WTC11 (cell line): ENCODE data around the gene DOK3. TPM values are rescaled to one million over a fixed set of nuclear protein-coding genes. Genes with fewer than 3 reads are reported as not detected.
A peak's percentile ranks its signal among the peaks of the same experiment; 100 is the strongest.

Source experiments
- ATAC-seq: fragments of 200-7000 bp; cut with Tn5 transposase; 2 replicates; pipeline ENCODE4 v1.10.0; 2021; ENCODE audit warnings: mild to moderate bottlenecking, moderate library complexity
- CTCF ChIA-PET: fragments of 300-600 bp; sonication (Branson Sonifier 250); formaldehyde crosslinking; loops from one replicate; lab custom pipeline; 2021; ENCODE audit warnings: antibody characterized with exemption; lab: Charles Lee
- POLR2A ChIA-PET: fragments of 350-600 bp; sonication (Branson Sonifier 250); formaldehyde crosslinking; loops from one replicate; lab custom pipeline; 2021; ENCODE audit warnings: antibody characterized with exemption; lab: Charles Lee
- DNase-seq: peaks from one replicate; pipeline ENCODE4 v3.0.0; 2021; ENCODE audit warnings: low spot score
- H3K27ac Mint-ChIP-seq: 2 replicates; pipeline ENCODE4 v1.8.0; 2021; ENCODE audit warnings: mixed read lengths
- H3K27me3 Mint-ChIP-seq: 2 replicates; pipeline ENCODE4 v1.8.0; 2021; ENCODE audit warnings: low read depth, mild to moderate bottlenecking, moderate library complexity, mixed read lengths
- H3K36me3 Mint-ChIP-seq: 2 replicates; pipeline ENCODE4 v1.8.0; 2021; ENCODE audit warnings: mixed read lengths
- H3K4me1 Mint-ChIP-seq: 2 replicates; pipeline ENCODE4 v1.8.0; 2022; ENCODE audit warnings: mixed read lengths
- H3K4me3 Mint-ChIP-seq: 2 replicates; pipeline ENCODE4 v1.8.0; 2021; ENCODE audit warnings: mild to moderate bottlenecking, moderate library complexity, mixed read lengths
- H3K9me3 Mint-ChIP-seq: 2 replicates; pipeline ENCODE4 v1.8.0; 2021; ENCODE audit warnings: mixed read lengths
- CBFB ChIP-seq: sonication (generic); formaldehyde crosslinking; IDR thresholded peaks from 2 replicates; pipeline ENCODE4 v1.8.1; 2022; ENCODE audit warnings: mild to moderate bottlenecking, low read depth, missing genetic modification reagents
- FOXK1 ChIP-seq: sonication (generic); formaldehyde crosslinking; IDR thresholded peaks from 2 replicates; pipeline ENCODE4 v1.8.0; 2022; ENCODE audit warnings: mild to moderate bottlenecking, moderate library complexity, missing genetic modification reagents
- SOX15 ChIP-seq: fragments of 250-450 bp; sonication (Bioruptor Pico); IDR thresholded peaks from 2 replicates; pipeline ENCODE4 v1.9.0; 2021; ENCODE audit warnings: mild to moderate bottlenecking
- TCF7 ChIP-seq: sonication (generic); formaldehyde crosslinking; IDR thresholded peaks from 2 replicates; pipeline ENCODE4 v1.8.0; 2022; ENCODE audit warnings: mild to moderate bottlenecking, low read depth, missing genetic modification reagents, moderate library complexity
- total RNA-seq: library from RNA; stranded (reverse); gene quantifications from 3 replicates; pipeline ENCODE4 v1.2.3, GENCODE V29; 2021
- TF ChIP-seq, protein P1 (sequence below): sonication (generic); formaldehyde crosslinking; IDR thresholded peaks from 2 replicates; pipeline ENCODE4 v1.8.0; 2023; ENCODE audit warnings: mild to moderate bottlenecking, missing genetic modification reagents
- TF ChIP-seq, protein P2 (sequence below): fragments of 200-600 bp; IDR thresholded peaks from 2 replicates; pipeline ENCODE4 v1.8.0; 2022; ENCODE audit warnings: antibody characterized with exemption
- TF ChIP-seq, protein P3 (sequence below): sonication (generic); formaldehyde crosslinking; IDR thresholded peaks from 2 replicates; pipeline ENCODE4 v1.8.1; 2022; ENCODE audit warnings: mild to moderate bottlenecking, moderate library complexity, missing genetic modification reagents
- TF ChIP-seq, protein P4 (sequence below): sonication (generic); formaldehyde crosslinking; IDR thresholded peaks from 2 replicates; pipeline ENCODE4 v1.8.1; 2022; ENCODE audit warnings: low read depth, missing genetic modification reagents, borderline replicate concordance
- TF ChIP-seq, protein P5 (sequence below): sonication (generic); formaldehyde crosslinking; IDR thresholded peaks from 2 replicates; pipeline ENCODE4 v1.8.1; 2022; ENCODE audit warnings: missing genetic modification reagents, borderline replicate concordance

Gene DOK3
- total RNA-seq, 1 experiment from 2014 or later: 9.9 TPM

DNA sequence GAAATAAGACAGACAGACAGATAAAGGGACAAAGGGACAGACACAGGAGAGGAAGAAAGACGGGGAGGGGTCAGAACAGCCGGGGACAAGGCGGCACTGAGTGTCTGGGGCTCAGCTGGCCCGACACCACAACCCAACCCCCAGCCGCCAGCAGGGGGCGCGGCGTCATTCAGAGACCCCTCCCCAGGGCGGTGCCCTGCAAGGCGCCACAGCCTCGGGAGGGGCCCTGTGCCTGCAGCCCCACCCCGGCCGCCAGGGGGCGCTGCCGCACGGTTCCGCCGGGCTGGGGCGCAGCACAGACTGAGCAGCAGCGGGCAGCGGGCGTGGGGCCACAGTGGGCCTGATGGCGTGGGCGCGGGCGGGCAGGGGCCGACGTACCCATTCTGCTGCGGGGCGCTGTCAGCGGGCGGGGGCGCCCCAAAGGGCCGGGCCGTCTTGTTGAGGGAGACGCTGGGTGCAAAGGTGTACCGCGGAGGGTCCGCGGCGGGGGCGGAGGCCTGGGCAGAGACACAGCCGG is 18.1 kb downstream of the DOK3 start (continued):
- TF ChIP-seq, protein P1, sequence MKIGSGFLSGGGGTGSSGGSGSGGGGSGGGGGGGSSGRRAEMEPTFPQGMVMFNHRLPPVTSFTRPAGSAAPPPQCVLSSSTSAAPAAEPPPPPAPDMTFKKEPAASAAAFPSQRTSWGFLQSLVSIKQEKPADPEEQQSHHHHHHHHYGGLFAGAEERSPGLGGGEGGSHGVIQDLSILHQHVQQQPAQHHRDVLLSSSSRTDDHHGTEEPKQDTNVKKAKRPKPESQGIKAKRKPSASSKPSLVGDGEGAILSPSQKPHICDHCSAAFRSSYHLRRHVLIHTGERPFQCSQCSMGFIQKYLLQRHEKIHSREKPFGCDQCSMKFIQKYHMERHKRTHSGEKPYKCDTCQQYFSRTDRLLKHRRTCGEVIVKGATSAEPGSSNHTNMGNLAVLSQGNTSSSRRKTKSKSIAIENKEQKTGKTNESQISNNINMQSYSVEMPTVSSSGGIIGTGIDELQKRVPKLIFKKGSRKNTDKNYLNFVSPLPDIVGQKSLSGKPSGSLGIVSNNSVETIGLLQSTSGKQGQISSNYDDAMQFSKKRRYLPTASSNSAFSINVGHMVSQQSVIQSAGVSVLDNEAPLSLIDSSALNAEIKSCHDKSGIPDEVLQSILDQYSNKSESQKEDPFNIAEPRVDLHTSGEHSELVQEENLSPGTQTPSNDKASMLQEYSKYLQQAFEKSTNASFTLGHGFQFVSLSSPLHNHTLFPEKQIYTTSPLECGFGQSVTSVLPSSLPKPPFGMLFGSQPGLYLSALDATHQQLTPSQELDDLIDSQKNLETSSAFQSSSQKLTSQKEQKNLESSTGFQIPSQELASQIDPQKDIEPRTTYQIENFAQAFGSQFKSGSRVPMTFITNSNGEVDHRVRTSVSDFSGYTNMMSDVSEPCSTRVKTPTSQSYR (CRISPR knock-in tag): no peak
- TF ChIP-seq, protein P2, sequence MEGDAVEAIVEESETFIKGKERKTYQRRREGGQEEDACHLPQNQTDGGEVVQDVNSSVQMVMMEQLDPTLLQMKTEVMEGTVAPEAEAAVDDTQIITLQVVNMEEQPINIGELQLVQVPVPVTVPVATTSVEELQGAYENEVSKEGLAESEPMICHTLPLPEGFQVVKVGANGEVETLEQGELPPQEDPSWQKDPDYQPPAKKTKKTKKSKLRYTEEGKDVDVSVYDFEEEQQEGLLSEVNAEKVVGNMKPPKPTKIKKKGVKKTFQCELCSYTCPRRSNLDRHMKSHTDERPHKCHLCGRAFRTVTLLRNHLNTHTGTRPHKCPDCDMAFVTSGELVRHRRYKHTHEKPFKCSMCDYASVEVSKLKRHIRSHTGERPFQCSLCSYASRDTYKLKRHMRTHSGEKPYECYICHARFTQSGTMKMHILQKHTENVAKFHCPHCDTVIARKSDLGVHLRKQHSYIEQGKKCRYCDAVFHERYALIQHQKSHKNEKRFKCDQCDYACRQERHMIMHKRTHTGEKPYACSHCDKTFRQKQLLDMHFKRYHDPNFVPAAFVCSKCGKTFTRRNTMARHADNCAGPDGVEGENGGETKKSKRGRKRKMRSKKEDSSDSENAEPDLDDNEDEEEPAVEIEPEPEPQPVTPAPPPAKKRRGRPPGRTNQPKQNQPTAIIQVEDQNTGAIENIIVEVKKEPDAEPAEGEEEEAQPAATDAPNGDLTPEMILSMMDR: peak; percentile 100

DNA sequence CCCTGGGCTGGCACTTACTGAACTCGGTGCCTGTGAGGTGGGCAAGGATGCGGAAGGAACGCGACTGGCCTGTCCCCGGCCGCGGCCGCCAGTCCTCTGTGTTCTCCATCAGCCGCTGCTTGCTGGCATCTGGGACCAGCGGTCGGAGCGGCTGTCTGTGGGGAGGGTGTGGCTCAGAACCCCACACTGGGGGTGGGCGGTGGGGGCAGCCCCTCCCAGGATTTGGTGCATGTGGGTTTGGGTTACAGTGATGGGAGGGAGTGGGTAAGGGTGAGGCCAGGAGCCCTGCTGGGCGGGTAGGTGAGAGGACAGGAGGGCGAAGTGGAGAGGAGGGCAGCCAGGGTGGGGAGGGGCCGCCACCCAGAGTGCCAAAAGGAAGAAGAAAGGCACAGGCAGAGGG is 18.6 kb downstream of the DOK3 start:
- Mint-ChIP-seq H3K36me3 (peaks cover 44% of the 10 kb centered on the region), H3K4me3 (no peak overlapping the region), H3K9me3 (no peaks in the 10 kb centered on the region), H3K27me3 (no peaks in the 10 kb centered on the region), H3K4me1 (peaks cover 23% of the 10 kb centered on the region), H3K27ac (peak overlapping the region; percentile 65; the same call in 1 of the 2 replicates)
- no peak for TF ChIP-seq FOXK1 (CRISPR knock-in tag)
- no peak for TF ChIP-seq CBFB
- TF ChIP-seq, protein P3, sequence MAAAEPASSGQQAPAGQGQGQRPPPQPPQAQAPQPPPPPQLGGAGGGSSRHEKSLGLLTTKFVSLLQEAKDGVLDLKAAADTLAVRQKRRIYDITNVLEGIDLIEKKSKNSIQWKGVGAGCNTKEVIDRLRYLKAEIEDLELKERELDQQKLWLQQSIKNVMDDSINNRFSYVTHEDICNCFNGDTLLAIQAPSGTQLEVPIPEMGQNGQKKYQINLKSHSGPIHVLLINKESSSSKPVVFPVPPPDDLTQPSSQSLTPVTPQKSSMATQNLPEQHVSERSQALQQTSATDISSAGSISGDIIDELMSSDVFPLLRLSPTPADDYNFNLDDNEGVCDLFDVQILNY (CRISPR knock-in tag): no peak
- no peak for TF ChIP-seq TCF7 (CRISPR knock-in tag)
- no peak for TF ChIP-seq SOX15
- TF ChIP-seq, protein P4, sequence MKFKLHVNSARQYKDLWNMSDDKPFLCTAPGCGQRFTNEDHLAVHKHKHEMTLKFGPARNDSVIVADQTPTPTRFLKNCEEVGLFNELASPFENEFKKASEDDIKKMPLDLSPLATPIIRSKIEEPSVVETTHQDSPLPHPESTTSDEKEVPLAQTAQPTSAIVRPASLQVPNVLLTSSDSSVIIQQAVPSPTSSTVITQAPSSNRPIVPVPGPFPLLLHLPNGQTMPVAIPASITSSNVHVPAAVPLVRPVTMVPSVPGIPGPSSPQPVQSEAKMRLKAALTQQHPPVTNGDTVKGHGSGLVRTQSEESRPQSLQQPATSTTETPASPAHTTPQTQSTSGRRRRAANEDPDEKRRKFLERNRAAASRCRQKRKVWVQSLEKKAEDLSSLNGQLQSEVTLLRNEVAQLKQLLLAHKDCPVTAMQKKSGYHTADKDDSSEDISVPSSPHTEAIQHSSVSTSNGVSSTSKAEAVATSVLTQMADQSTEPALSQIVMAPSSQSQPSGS (CRISPR knock-in tag): no peak
- POLR2A ChIA-PET: interaction anchor here (0.6 to 6.1 kb wide), 3 partner anchors 11 to 33 kb away, joined by 3 to 43 read pairs (median 4); no protein-coding TSS in a partner anchor
- ATAC-seq (no peak), DNase-seq (no peak)
- CTCF ChIA-PET: interaction anchor here (0.5 to 11.2 kb wide), 14 partner anchors 10 to 610 kb away, joined by 3 to 230 read pairs (median 5); partner anchors contain the start of gene DBN1

DNA sequence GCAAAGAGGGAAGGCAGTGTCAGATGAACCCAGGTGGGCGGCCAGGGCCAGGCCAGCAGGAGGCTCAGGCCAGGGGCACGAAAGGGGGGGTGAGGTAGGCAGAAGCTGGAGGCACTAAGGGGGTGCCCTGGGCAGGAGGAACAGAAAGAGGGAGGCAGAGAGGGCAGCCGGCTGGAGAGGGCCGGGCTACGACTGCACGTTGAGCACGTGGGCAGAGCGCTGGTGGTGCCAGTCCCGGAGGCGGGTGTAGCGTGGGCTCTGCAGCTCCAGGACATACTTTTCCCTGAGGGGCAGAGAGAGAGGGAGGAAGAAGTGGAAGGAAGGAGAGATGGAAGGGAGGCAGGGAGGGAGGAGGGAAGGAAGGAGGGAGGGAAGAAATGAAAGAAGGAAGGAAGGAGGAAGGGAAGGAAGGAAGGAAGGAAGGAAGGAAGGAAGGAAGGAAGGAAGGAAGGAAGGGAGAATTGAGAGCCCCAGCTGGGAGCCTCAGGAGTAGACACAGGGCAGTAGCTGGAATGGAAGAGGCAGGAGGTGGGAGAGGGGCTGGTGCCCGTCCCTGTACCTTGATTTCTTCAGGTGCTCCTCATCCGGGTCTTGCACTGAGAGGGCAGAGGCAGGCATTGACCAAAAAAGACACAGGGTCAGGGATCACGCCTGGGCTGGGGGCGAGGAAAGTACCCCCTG is 19.2 kb downstream of the DOK3 start:
- no peak overlapping the region; the same call in 1 of the 2 replicates for H3K27ac Mint-ChIP-seq
- ChIA-PET CTCF (interaction anchor here (0.6 to 11.2 kb wide), 7 partner anchors 11 to 87 kb away, joined by 3 to 230 read pairs (median 6); partner anchors contain the start of gene DBN1), POLR2A (interaction anchor here (6.1 kb wide), 1 partner anchor 12 kb away, joined by 43 read pairs; no protein-coding TSS in a partner anchor)
- H3K4me1 Mint-ChIP-seq: peaks cover 18% of the 10 kb centered on the region
- TF ChIP-seq FOXK1 (CRISPR knock-in tag): no peak
- TF ChIP-seq, protein P5, sequence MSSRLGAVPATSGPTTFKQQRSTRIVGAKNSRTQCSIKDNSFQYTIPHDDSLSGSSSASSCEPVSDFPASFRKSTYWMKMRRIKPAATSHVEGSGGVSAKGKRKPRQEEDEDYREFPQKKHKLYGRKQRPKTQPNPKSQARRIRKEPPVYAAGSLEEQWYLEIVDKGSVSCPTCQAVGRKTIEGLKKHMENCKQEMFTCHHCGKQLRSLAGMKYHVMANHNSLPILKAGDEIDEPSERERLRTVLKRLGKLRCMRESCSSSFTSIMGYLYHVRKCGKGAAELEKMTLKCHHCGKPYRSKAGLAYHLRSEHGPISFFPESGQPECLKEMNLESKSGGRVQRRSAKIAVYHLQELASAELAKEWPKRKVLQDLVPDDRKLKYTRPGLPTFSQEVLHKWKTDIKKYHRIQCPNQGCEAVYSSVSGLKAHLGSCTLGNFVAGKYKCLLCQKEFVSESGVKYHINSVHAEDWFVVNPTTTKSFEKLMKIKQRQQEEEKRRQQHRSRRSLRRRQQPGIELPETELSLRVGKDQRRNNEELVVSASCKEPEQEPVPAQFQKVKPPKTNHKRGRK (CRISPR knock-in tag): 0 out of 2 replicates have a peak, but pooled peaks have one; percentile 66
- no peak for DNase-seq
- peaks cover 48% of the 10 kb centered on the region for H3K36me3 Mint-ChIP-seq
- H3K27me3 Mint-ChIP-seq: no peaks in the 10 kb centered on the region
- no peaks in the 10 kb centered on the region for H3K9me3 Mint-ChIP-seq
- ATAC-seq: no peak
- H3K4me3 Mint-ChIP-seq: no peak overlapping the region
